Endothelial cell of umbilical vein (primary cell): ENCODE measurements around the gene LGR6.

Source experiments
- POLR2A ChIP-seq: IDR thresholded peaks from 2 replicates; pipeline ENCODE4 v1.6.1; 2012; ENCODE audit warnings: low read depth, mild to moderate bottlenecking, control low read depth, low read length
- POLR2AphosphoS5 ChIP-seq: IDR thresholded peaks from 2 replicates; pipeline ENCODE4 v1.6.1; 2012; ENCODE audit warnings: low read depth, mild to moderate bottlenecking, control low read depth, low read length, moderate library complexity; ENCODE audit not compliant: insufficient read depth
- TF ChIP-seq, protein P1 (sequence below), 2 donors: IDR thresholded peaks; 1 replicate in 1 of 2; 2 replicates in 1 of 2; pipeline ENCODE4 v1.5.1; 2011; ENCODE audit warnings: low read length in 2 of 2, mild to moderate bottlenecking in 2 of 2, moderate library complexity in 2 of 2, control low read depth in 1 of 2, inconsistent platforms in 1 of 2, low read depth in 1 of 2; ENCODE audit not compliant: insufficient read depth in 1 of 2; ENCODE audit errors: extremely low read depth in 1 of 2

DNA sequence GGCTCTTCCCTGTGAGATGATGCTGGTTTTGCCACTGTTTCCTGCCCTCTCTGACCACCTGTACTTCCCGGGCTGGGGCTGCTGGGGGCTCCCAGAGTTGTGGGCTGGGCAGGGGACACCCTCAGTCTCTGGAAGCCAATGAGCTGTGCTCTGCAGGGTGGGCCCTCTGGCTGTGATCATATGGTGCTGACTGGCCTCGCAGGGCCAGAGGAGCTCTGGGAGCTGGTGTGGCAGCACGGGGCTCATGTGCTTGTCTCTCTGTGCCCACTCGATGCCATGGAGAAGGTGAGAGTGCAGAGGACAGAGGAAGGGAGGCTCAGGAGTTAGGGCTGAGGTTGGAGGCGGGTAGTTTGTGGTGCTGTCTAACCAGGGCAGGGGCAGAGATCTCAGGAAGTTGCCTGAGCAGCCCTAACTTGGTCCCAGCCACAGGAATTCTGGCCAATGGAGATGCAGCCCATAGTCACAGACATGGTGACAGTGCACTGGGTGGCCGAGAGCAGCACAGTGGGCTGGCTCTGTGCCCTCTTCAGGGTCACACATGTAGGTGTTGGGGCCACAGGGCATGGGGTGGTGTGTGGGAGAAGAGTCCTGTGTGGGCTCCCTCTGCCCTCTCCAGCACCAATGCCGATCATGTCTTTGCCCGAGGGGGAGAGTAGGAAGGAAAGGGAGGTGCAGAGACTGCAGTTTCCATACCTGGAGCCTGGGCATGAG is 5.7 kb upstream of the LGR6 start:
- TF ChIP-seq POLR2A: no peak
- TF ChIP-seq, protein P1, sequence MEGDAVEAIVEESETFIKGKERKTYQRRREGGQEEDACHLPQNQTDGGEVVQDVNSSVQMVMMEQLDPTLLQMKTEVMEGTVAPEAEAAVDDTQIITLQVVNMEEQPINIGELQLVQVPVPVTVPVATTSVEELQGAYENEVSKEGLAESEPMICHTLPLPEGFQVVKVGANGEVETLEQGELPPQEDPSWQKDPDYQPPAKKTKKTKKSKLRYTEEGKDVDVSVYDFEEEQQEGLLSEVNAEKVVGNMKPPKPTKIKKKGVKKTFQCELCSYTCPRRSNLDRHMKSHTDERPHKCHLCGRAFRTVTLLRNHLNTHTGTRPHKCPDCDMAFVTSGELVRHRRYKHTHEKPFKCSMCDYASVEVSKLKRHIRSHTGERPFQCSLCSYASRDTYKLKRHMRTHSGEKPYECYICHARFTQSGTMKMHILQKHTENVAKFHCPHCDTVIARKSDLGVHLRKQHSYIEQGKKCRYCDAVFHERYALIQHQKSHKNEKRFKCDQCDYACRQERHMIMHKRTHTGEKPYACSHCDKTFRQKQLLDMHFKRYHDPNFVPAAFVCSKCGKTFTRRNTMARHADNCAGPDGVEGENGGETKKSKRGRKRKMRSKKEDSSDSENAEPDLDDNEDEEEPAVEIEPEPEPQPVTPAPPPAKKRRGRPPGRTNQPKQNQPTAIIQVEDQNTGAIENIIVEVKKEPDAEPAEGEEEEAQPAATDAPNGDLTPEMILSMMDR (IDR thresholded peaks at IDR 0.05; ENCODE audit: extremely low read depth in 1 of 2, insufficient read depth in 1 of 2, low read depth in 1 of 2, low read length in 2 of 2): no peak
- no peak for TF ChIP-seq POLR2AphosphoS5
